Kidney capillary endothelial cell (primary cell): ENCODE data around the gene ZBTB8B.
"Not testable (repeated sequence)": the region's sequence is repeated elsewhere in the genome, so short reads cannot be mapped to it uniquely, and the experiment has no call there.

ENCODE experiments used
- DNase-seq: peaks from one replicate; pipeline ENCODE4 v3.0.0-alpha.2; 2018; ENCODE audit warnings: low spot score

The ZBTB8B gene

GRCh38 chr1:32470431-32470830 is 5.6 kb downstream of the ZBTB8B start:
- DNase-seq: no peak

- no peak for DNase-seq
These were observed 6.3 kb downstream of the ZBTB8B start for GRCh38 chr1:32470991-32471694.

- DNase-seq: no peak
These were observed 7.0 kb downstream of the ZBTB8B start for GRCh38 chr1:32471695-32472362.

- DNase-seq: not testable (repeated sequence)
These were observed 8.1 kb downstream of the ZBTB8B start for GRCh38 chr1:32472966-32473365.

- DNase-seq: no peak
These were observed 10.1 kb downstream of the ZBTB8B start for GRCh38 chr1:32474954-32475353.

- no peak for DNase-seq
These were observed 15.1 kb downstream of the ZBTB8B start for GRCh38 chr1:32480003-32480402.

GRCh38 chr1:32480761-32481160 is 15.9 kb downstream of the ZBTB8B start:
- no peak for DNase-seq

- not testable (repeated sequence) for DNase-seq
These were observed 16.9 kb downstream of the ZBTB8B start for GRCh38 chr1:32481788-32482187.

GRCh38 chr1:32485554-32486255 is 20.8 kb downstream of the ZBTB8B start:
- no peak for DNase-seq

- no peak for DNase-seq
These were observed 21.7 kb downstream of the ZBTB8B start for GRCh38 chr1:32486463-32487113.

GRCh38 chr1:32487182-32487581 is 22.3 kb downstream of the ZBTB8B start:
- DNase-seq: no peak

- DNase-seq: no peak
These were observed 25.0 kb downstream of the ZBTB8B start for GRCh38 chr1:32489774-32490454.

GRCh38 chr1:32491386-32491785 is 26.5 kb downstream of the ZBTB8B start:
- DNase-seq: no peak

GRCh38 chr1:32494196-32494595 is 29.3 kb downstream of the ZBTB8B start:
- no peak for DNase-seq

- DNase-seq: no peak
These were observed 30.0 kb downstream of the ZBTB8B start for GRCh38 chr1:32494711-32495337.

- DNase-seq: no peak
These were observed 31.3 kb downstream of the ZBTB8B start for GRCh38 chr1:32496127-32496526.

- DNase-seq: no peak
These were observed 33.9 kb downstream of the ZBTB8B start for GRCh38 chr1:32498751-32499150.

GRCh38 chr1:32500387-32501209 is 35.7 kb downstream of the ZBTB8B start:
- peak; percentile 46 for DNase-seq

- peak; percentile 31 for DNase-seq
These were observed 37.0 kb downstream of the ZBTB8B start for GRCh38 chr1:32501865-32502264.

GRCh38 chr1:32503153-32503552 is 38.3 kb downstream of the ZBTB8B start:
- DNase-seq: no peak

GRCh38 chr1:32507021-32507420 is 42.1 kb downstream of the ZBTB8B start:
- no peak for DNase-seq
